Neural progenitor cell (in vitro differentiated cells): ENCODE data around the gene LIN7C. TPM values are rescaled to one million over a fixed set of nuclear protein-coding genes. Genes with fewer than 3 reads are reported as not detected.
A peak's percentile ranks its signal among the peaks of the same experiment; 100 is the strongest.

Experiments
- DNase-seq: peaks from one replicate; pipeline ENCODE4 v3.0.0-alpha.2; 2016; ENCODE audit warnings: low spot score
- H2AFZ ChIP-seq: fragments of 200-600 bp; sonication (generic); replicated peaks from 2 replicates; pipeline ENCODE4 v1.6.1; 2016; ENCODE audit warnings: antibody characterized with exemption
- H3F3A ChIP-seq: fragments of 200-600 bp; sonication (generic); 2 replicates; pipeline ENCODE4 v1.6.1; 2016; ENCODE audit warnings: antibody characterized with exemption, low read depth
- H3K27ac ChIP-seq: fragments of 200-600 bp; sonication (generic); 2 replicates; pipeline ENCODE4 v1.5.1; 2016; ENCODE audit warnings: mild to moderate bottlenecking
- H3K27me3 ChIP-seq: fragments of 200-600 bp; sonication (generic); 2 replicates; pipeline ENCODE4 v1.6.1; 2016; ENCODE audit warnings: mild to moderate bottlenecking, moderate library complexity
- H3K36me3 ChIP-seq: fragments of 200-600 bp; sonication (generic); 2 replicates; pipeline ENCODE4 v1.5.1; 2016
- H3K4me1 ChIP-seq: fragments of 200-600 bp; sonication (generic); 2 replicates; pipeline ENCODE4 v1.6.1; 2016; ENCODE audit warnings: mixed run types
- H3K4me2 ChIP-seq: fragments of 200-600 bp; sonication (generic); 2 replicates; pipeline ENCODE4 v1.6.1; 2016
- H3K4me3 ChIP-seq: fragments of 200-600 bp; sonication (generic); 2 replicates; pipeline ENCODE4 v1.5.1; 2016
- H3K79me2 ChIP-seq: fragments of 200-600 bp; sonication (generic); 2 replicates; pipeline ENCODE4 v1.6.1; 2016; ENCODE audit warnings: low read depth
- H3K9ac ChIP-seq: fragments of 200-600 bp; sonication (generic); 2 replicates; pipeline ENCODE4 v1.6.1; 2016
- H3K9me3 ChIP-seq: fragments of 200-600 bp; sonication (generic); 2 replicates; pipeline ENCODE4 v1.5.1; 2016; ENCODE audit warnings: low read depth
- H4K20me1 ChIP-seq: fragments of 200-600 bp; sonication (generic); 2 replicates; pipeline ENCODE4 v1.6.1; 2016; ENCODE audit warnings: low read depth
- H3K27ac Mint-ChIP-seq: 3 replicates; pipeline ENCODE4 v1.8.0; 2021; ENCODE audit warnings: mixed read lengths
- H3K27me3 Mint-ChIP-seq: 2 replicates; pipeline ENCODE4 v1.8.0; 2022; ENCODE audit warnings: low read depth, mild to moderate bottlenecking, inconsistent platforms, moderate library complexity, mixed read lengths; ENCODE audit not compliant: insufficient read depth
- H3K36me3 Mint-ChIP-seq: 3 replicates; pipeline ENCODE4 v1.8.0; 2021; ENCODE audit warnings: mixed read lengths
- H3K4me1 Mint-ChIP-seq: 3 replicates; pipeline ENCODE4 v1.8.0; 2021; ENCODE audit warnings: mixed read lengths
- H3K4me3 Mint-ChIP-seq: 3 replicates; pipeline ENCODE4 v1.8.0; 2021; ENCODE audit warnings: mild to moderate bottlenecking, moderate library complexity, mixed read lengths
- H3K9me3 Mint-ChIP-seq: 3 replicates; pipeline ENCODE4 v1.8.0; 2020; ENCODE audit warnings: mixed read lengths
- CTCF ChIP-seq: fragments of 200-600 bp; sonication (generic); IDR thresholded peaks from 2 replicates; pipeline ENCODE4 v1.5.1; 2017; ENCODE audit warnings: antibody characterized with exemption, mild to moderate bottlenecking
- EZH2 ChIP-seq: fragments of 200-600 bp; sonication (generic); IDR thresholded peaks from 2 replicates; pipeline ENCODE4 v1.6.1; 2017; ENCODE audit warnings: antibody characterized with exemption, mild to moderate bottlenecking, moderate library complexity
- EZH2phosphoT487 ChIP-seq: fragments of 200-600 bp; sonication (generic); IDR thresholded peaks from 2 replicates; pipeline ENCODE4 v1.6.1; 2017; ENCODE audit warnings: antibody characterized with exemption
- total RNA-seq: library from RNA; depleted of rRNA; stranded (reverse); fragments of >200 nt; gene quantifications from 2 replicates; pipeline ENCODE4 v1.2.3, GENCODE V29; 2015; ENCODE audit warnings: low replicate concordance

The LIN7C gene
- total RNA-seq, 1 donor from 2014 or later, result 82.1 TPM

GRCh38 chr11:27525824-27526516, 19.4 kb upstream of the LIN7C start:
- H3F3A ChIP-seq, result peaks cover 8% of the 10 kb centered on the region
- no peak overlapping the region for H3K4me3 ChIP-seq
- H3K9ac ChIP-seq, result no peak overlapping the region
- peaks cover 2% of the 10 kb centered on the region for H3K27me3 Mint-ChIP-seq
- H3K9me3 Mint-ChIP-seq, result no peaks in the 10 kb centered on the region
- no peaks in the 10 kb centered on the region for H3K36me3 Mint-ChIP-seq
- H3K9me3 ChIP-seq, result no peaks in the 10 kb centered on the region
- H3K4me2 ChIP-seq, result no peak overlapping the region
- H3K4me1 Mint-ChIP-seq, result no peaks in the 10 kb centered on the region
- H3K36me3 ChIP-seq, result no peaks in the 10 kb centered on the region
- no peaks in the 10 kb centered on the region for H3K79me2 ChIP-seq
- no peak overlapping the region for H3K4me3 Mint-ChIP-seq
- H2AFZ ChIP-seq, result no peak overlapping the region
- H4K20me1 ChIP-seq, result no peaks in the 10 kb centered on the region
- no peak for DNase-seq
- no peak overlapping the region for H3K27ac Mint-ChIP-seq
- H3K27ac ChIP-seq, result no peak overlapping the region
- H3K4me1 ChIP-seq, result no peaks in the 10 kb centered on the region
- TF ChIP-seq EZH2phosphoT487 (no peak), CTCF (no peak), EZH2 (no peak)
- no peaks in the 10 kb centered on the region for H3K27me3 ChIP-seq

GRCh38 chr11:27524155-27524554, 17.6 kb upstream of the LIN7C start:
- no peak overlapping the region for H3K9ac ChIP-seq
- H3K27me3 ChIP-seq, result no peaks in the 10 kb centered on the region
- H3K36me3 ChIP-seq, result no peaks in the 10 kb centered on the region
- Mint-ChIP-seq H3K4me3 (no peak overlapping the region), H3K9me3 (no peaks in the 10 kb centered on the region), H3K27ac (no peak overlapping the region), H3K4me1 (no peaks in the 10 kb centered on the region), H3K27me3 (peaks cover 2% of the 10 kb centered on the region), H3K36me3 (no peaks in the 10 kb centered on the region)
- no peaks in the 10 kb centered on the region for H3K9me3 ChIP-seq
- DNase-seq, result peak; percentile 27
- H3K79me2 ChIP-seq, result no peaks in the 10 kb centered on the region
- H3F3A ChIP-seq, result peaks cover 8% of the 10 kb centered on the region
- no peak overlapping the region for H3K4me3 ChIP-seq
- H3K4me2 ChIP-seq, result no peak overlapping the region
- TF ChIP-seq EZH2 (no peak), CTCF (peak; percentile 58)
- H4K20me1 ChIP-seq, result no peaks in the 10 kb centered on the region
- H3K27ac ChIP-seq, result no peak overlapping the region
- H2AFZ ChIP-seq, result no peak overlapping the region
- no peaks in the 10 kb centered on the region for H3K4me1 ChIP-seq

- Histone ChIP-seq H4K20me1 (no peaks in the 10 kb centered on the region), H3F3A (peaks cover 8% of the 10 kb centered on the region), H3K27me3 (no peaks in the 10 kb centered on the region), H3K9me3 (no peaks in the 10 kb centered on the region), H3K4me1 (no peaks in the 10 kb centered on the region), H3K79me2 (no peaks in the 10 kb centered on the region), H2AFZ (no peak overlapping the region), H3K36me3 (no peaks in the 10 kb centered on the region), H3K4me3 (no peak overlapping the region), H3K27ac (no peak overlapping the region), H3K4me2 (no peak overlapping the region), H3K9ac (no peak overlapping the region)
- TF ChIP-seq EZH2 (no peak), EZH2phosphoT487 (no peak), CTCF (no peak)
- H3K4me1 Mint-ChIP-seq, result no peaks in the 10 kb centered on the region
- DNase-seq, result no peak
- no peak overlapping the region for H3K27ac Mint-ChIP-seq
- H3K4me3 Mint-ChIP-seq, result no peak overlapping the region
- H3K36me3 Mint-ChIP-seq, result no peaks in the 10 kb centered on the region
- H3K27me3 Mint-ChIP-seq, result no peaks in the 10 kb centered on the region
- H3K9me3 Mint-ChIP-seq, result no peaks in the 10 kb centered on the region
Measured at GRCh38 chr11:27520226-27520625, 13.7 kb upstream of the LIN7C start.
